Central memory CD8-positive, alpha-beta T cell (primary cell): ENCODE measurements around the gene LGALS3BP.

Source experiments
- ATAC-seq: fragments of 150-1000 bp; cut with Tn5 transposase; replicated peaks from 2 replicates; pipeline ENCODE4 v1.10.0; 2022; ENCODE audit warnings: mild to moderate bottlenecking, moderate FRiP score, moderate number of reproducible peaks; ENCODE audit not compliant: poor library complexity, severe bottlenecking; ENCODE audit errors: extremely low read depth
- DNase-seq, 2 donors: peaks; one replicate each; pipeline ENCODE4 v3.0.0; 2021; ENCODE audit warnings: low spot score in 2 of 2
- H3K27ac Mint-ChIP-seq: one replicate; pipeline ENCODE4 v1.8.0; 2022; ENCODE audit warnings: low read depth, mild to moderate bottlenecking, moderate library complexity, mixed read lengths
- H3K27me3 Mint-ChIP-seq: one replicate; pipeline ENCODE4 v1.8.0; 2022; ENCODE audit warnings: mixed read lengths
- H3K36me3 Mint-ChIP-seq: one replicate; pipeline ENCODE4 v1.8.0; 2022; ENCODE audit warnings: mild to moderate bottlenecking, moderate library complexity, mixed read lengths; ENCODE audit not compliant: insufficient read depth
- H3K4me1 Mint-ChIP-seq: one replicate; pipeline ENCODE4 v1.8.0; 2022; ENCODE audit warnings: mixed read lengths
- H3K4me3 Mint-ChIP-seq: one replicate; pipeline ENCODE4 v1.8.0; 2022; ENCODE audit warnings: mild to moderate bottlenecking, moderate library complexity, mixed read lengths
- H3K9me3 Mint-ChIP-seq: one replicate; pipeline ENCODE4 v1.8.0; 2022; ENCODE audit warnings: mixed read lengths

LGALS3BP gene

GRCh38 chr17:78976907-78977680 lies 2.6 kb downstream of the LGALS3BP start:
- DNase-seq (no peak), ATAC-seq (no peak)
- H3K27me3 Mint-ChIP-seq, result no peaks in the 10 kb centered on the region
- H3K4me3 Mint-ChIP-seq, result peak overlapping the region; percentile 69
- H3K9me3 Mint-ChIP-seq, result no peaks in the 10 kb centered on the region
- H3K36me3 Mint-ChIP-seq, result peaks cover 6% of the 10 kb centered on the region
- H3K4me1 Mint-ChIP-seq, result peaks cover 9% of the 10 kb centered on the region
- H3K27ac Mint-ChIP-seq, result peak overlapping the region; percentile 70

- Mint-ChIP-seq H3K4me1 (peaks cover 17% of the 10 kb centered on the region), H3K36me3 (peaks cover 6% of the 10 kb centered on the region), H3K27me3 (no peaks in the 10 kb centered on the region), H3K4me3 (no peak overlapping the region), H3K27ac (no peak overlapping the region), H3K9me3 (no peaks in the 10 kb centered on the region)
- DNase-seq (no peak), ATAC-seq (no peak)
These were observed 4.8 kb downstream of the LGALS3BP start for GRCh38 chr17:78974635-78975591.

- Mint-ChIP-seq H3K4me3 (no peak overlapping the region), H3K27me3 (no peaks in the 10 kb centered on the region), H3K4me1 (peaks cover 17% of the 10 kb centered on the region), H3K27ac (no peak overlapping the region), H3K9me3 (no peaks in the 10 kb centered on the region), H3K36me3 (peaks cover 6% of the 10 kb centered on the region)
- ATAC-seq (no peak), DNase-seq (no peak)
These were observed 5.8 kb downstream of the LGALS3BP start for GRCh38 chr17:78973792-78974520.

DNA sequence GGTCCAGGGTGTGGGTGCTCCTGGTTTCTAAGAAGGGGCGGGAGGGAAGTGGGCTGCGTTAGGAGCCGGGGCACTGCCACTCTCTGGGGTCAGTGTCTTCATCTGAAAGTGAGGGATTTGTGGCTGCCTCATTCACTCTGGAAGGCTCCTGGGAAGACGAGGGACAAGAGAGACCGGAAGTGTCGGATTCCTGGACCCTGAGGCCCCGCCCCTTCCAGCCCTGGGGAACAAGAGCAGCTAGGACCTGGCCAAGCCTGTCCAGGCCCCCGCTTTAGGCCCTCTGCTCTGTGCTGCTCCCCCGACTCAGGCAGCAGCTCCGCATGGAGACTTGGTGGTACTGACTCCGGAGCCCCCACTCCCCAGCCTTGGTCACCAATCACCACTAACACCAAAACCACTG lies 6.5 kb downstream of the LGALS3BP start:
- Mint-ChIP-seq H3K36me3 (peaks cover 6% of the 10 kb centered on the region), H3K4me3 (no peak overlapping the region), H3K27ac (no peak overlapping the region), H3K27me3 (no peaks in the 10 kb centered on the region), H3K4me1 (peaks cover 17% of the 10 kb centered on the region), H3K9me3 (no peaks in the 10 kb centered on the region)
- ATAC-seq (no peak), DNase-seq (no peak)

GRCh38 chr17:78972507-78973105 lies 7.1 kb downstream of the LGALS3BP start:
- peaks cover 6% of the 10 kb centered on the region for H3K36me3 Mint-ChIP-seq
- peak overlapping the region; percentile 19 for H3K27ac Mint-ChIP-seq
- ATAC-seq (no peak), DNase-seq (no peak)
- H3K27me3 Mint-ChIP-seq, result no peaks in the 10 kb centered on the region
- H3K4me3 Mint-ChIP-seq, result no peak overlapping the region
- peaks cover 14% of the 10 kb centered on the region for H3K4me1 Mint-ChIP-seq
- H3K9me3 Mint-ChIP-seq, result no peaks in the 10 kb centered on the region

DNA sequence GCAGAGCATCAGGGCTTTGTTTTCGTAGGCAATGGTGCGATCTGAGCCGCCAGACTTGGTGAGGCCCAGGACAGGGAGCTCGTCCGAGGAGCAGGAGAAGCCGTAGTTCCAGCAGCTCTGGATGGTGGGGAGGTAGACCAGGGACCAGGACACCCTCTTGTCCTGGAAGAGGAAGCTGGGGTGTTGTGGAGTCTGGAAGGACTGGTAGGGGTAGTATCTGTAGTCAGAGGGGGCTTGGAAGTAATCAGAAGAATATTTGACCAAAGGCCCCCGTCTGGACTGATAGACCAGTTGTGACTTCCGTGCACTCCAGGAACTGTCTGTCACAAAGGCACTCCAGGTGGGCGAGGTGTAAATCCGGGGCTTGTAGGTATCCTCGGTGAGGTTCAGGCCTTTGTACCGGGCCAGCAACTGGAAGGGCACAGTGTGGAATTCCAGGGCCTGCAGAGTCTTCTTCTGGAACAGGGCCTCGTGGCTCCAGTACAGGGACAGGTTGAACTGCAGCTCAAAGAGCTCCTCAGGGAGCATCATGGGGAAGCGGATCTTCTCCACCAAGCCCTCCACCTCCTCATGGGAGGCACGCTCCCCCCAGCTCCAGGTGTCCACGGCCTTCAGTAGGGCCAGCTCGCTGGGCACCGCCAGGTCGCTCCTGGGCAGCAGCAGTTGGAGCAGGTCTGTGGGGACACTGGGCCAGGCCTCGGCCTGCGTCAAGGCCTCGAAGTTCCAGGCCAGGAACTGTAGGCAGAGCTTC lies 7.8 kb downstream of the LGALS3BP start:
- ATAC-seq, result no peak
- H3K36me3 Mint-ChIP-seq, result peaks cover 4% of the 10 kb centered on the region
- peak overlapping the region; percentile 19 for H3K27ac Mint-ChIP-seq

GRCh38 chr17:78970834-78971755 lies 8.6 kb downstream of the LGALS3BP start:
- no peaks in the 10 kb centered on the region for H3K27me3 Mint-ChIP-seq
- ATAC-seq (peak; percentile 60), DNase-seq (peak; percentile 59 to 67)
- peak overlapping the region; percentile 19 for H3K27ac Mint-ChIP-seq
- no peak overlapping the region for H3K4me3 Mint-ChIP-seq
- H3K9me3 Mint-ChIP-seq, result no peaks in the 10 kb centered on the region
- H3K4me1 Mint-ChIP-seq, result peaks cover 7% of the 10 kb centered on the region
- peaks cover 4% of the 10 kb centered on the region for H3K36me3 Mint-ChIP-seq

More for the DNA sequence above, 7.8 kb downstream of the LGALS3BP start:
- Mint-ChIP-seq H3K4me1 (peaks cover 8% of the 10 kb centered on the region), H3K27me3 (no peaks in the 10 kb centered on the region), H3K4me3 (no peak overlapping the region), H3K9me3 (no peaks in the 10 kb centered on the region)
- no peak for DNase-seq

DNA sequence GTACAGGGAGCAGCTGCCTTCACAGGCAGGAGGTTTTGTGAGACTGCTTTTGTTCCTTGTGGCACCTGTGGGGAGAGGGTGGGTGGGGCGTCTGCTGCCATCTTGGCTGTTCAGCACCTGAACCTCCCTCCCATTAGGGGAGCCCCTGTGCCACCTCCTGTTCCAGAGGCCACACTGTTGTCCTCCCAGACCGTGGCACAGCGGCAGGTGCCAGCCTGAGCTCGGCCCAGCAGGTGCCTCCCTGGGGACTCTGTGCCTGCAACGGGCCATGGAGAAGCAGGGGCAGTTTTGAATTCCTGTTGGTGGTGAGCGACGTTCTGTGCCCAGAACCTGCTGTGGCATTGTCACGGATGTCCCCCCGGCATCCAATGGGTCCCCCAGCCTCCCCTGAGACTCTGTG lies 9.9 kb downstream of the LGALS3BP start:
- Mint-ChIP-seq H3K27me3 (no peaks in the 10 kb centered on the region), H3K9me3 (no peaks in the 10 kb centered on the region), H3K4me1 (peaks cover 7% of the 10 kb centered on the region), H3K36me3 (peaks cover 1% of the 10 kb centered on the region), H3K4me3 (no peak overlapping the region), H3K27ac (no peak overlapping the region)
- no peak for ATAC-seq
- no peak for DNase-seq

DNA sequence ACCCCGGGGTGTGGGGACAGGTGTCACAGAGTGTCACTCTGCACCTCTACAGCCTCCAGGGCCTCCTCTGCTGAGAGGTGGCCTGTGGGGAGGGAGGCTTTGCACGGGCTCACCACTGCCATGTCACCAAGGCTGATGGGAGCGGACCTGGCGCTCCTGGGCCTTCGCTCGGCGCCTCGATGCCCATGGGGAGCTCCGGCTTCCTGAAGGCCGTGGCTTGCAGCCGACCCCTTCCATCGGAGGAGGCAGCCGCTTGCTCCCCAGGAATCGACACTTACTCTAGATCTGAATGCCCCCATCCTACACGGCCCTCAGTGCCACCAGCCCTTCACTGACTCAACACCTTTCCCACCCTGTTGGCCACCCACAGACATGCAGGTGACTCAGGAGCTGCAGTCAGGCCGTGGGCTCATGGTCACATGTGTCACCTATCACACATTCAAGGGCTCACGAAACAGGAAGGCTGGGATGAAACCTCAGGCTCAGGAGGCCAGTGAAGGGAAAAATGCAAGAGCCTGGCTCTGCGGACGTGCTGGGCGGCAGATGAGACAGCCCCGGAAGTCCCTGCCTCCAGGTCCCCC lies 11.9 kb downstream of the LGALS3BP start:
- Mint-ChIP-seq H3K4me3 (no peak overlapping the region), H3K9me3 (no peaks in the 10 kb centered on the region), H3K27ac (no peak overlapping the region), H3K27me3 (no peaks in the 10 kb centered on the region), H3K36me3 (peaks cover 1% of the 10 kb centered on the region), H3K4me1 (peaks cover 7% of the 10 kb centered on the region)
- no peak for ATAC-seq
- DNase-seq, result no peak

DNA sequence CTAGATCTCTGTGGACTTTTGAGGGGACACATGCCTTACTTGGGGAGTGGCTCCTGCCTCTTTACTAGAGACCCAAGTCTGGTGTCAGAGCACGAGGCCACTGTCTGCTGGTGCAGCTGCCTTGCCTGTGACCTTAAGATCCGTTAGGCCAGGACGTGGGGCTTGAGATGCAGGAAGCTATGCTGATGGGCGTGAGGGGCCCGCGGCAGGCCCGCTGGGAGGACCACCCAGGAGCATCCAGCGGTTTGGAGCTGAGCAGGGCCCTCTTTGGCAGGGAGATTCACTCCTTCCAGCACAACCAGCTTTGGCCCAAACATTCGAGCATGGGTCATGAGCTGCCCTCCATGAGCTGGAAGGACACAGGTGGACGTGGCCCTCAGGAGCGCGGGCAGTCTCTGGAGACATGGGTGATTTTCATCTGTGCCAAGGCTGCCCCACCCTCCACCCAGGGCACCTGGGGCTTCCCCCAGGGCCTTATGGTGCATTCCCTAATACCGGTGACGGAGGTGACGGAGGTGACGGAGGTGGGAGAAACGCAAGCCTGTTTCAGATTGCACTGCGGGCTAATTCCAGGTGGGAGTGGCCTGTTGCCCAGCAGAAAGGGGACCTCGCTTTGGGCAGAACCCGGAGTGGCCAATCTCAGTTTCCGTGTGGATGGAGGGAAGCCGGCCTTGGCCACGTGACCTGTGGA lies 12.7 kb downstream of the LGALS3BP start:
- Mint-ChIP-seq H3K4me1 (peaks cover 7% of the 10 kb centered on the region), H3K9me3 (no peaks in the 10 kb centered on the region), H3K36me3 (peaks cover 1% of the 10 kb centered on the region), H3K27me3 (no peaks in the 10 kb centered on the region), H3K4me3 (no peak overlapping the region), H3K27ac (no peak overlapping the region)
- no peak for DNase-seq
- no peak for ATAC-seq
